Skeletal muscle tissue (tissue), 4 donors: Measurements from ENCODE around the gene BAIAP2L1. TPM values are rescaled to one million over a fixed set of nuclear protein-coding genes. Genes with fewer than 3 reads are reported as not detected.

ENCODE experiments used
- H3K27ac ChIP-seq: one replicate; pipeline ENCODE4 v1.7.0; 2013; ENCODE audit warnings: mild to moderate bottlenecking, low read depth, low read length, inconsistent platforms
- H3K27me3 ChIP-seq, 3 donors: one replicate each; pipeline ENCODE4 v1.7.0; 2013; ENCODE audit warnings: low read length in 3 of 3; ENCODE audit not compliant: control insufficient read depth in 3 of 3, insufficient read depth in 3 of 3
- H3K36me3 ChIP-seq, 3 donors: one replicate each; pipeline ENCODE4 v1.7.0; 2013; ENCODE audit warnings: low read length in 3 of 3; ENCODE audit not compliant: control insufficient read depth in 3 of 3, insufficient read depth in 3 of 3
- H3K4me1 ChIP-seq, 3 donors: one replicate each; pipeline ENCODE4 v1.7.0; 2013; ENCODE audit warnings: low read length in 3 of 3, mild to moderate bottlenecking in 3 of 3; ENCODE audit not compliant: control insufficient read depth in 3 of 3, insufficient read depth in 3 of 3
- H3K4me3 ChIP-seq, 3 donors: one replicate each; pipeline ENCODE4 v1.7.0; 2013; ENCODE audit warnings: low read length in 3 of 3
- H3K9ac ChIP-seq, 3 donors: one replicate each; pipeline ENCODE4 v1.7.0; 2013; ENCODE audit warnings: low read length in 3 of 3, mild to moderate bottlenecking in 3 of 3, moderate library complexity in 2 of 3, low read depth in 1 of 3
- H3K9me3 ChIP-seq, 3 donors: one replicate each; pipeline ENCODE4 v1.7.0; 2013; ENCODE audit warnings: low read length in 3 of 3; ENCODE audit not compliant: control insufficient read depth in 3 of 3
- total RNA-seq: library from RNA; depleted of rRNA; stranded (reverse); fragments of >200 nt; gene quantifications from one replicate; pipeline ENCODE4 v1.2.3, GENCODE V29; 2014
- donor health status: Osteomylitis.

The BAIAP2L1 gene
- total RNA-seq, 1 donor from 2014 or later: 1.6 TPM

GRCh38 chr7:98399890-98400541 lies 874 bp downstream of the BAIAP2L1 start:
- H3K9ac ChIP-seq: peak overlapping the region in 2 of 3 donors; percentile 30 to 63

GRCh38 chr7:98399462-98399861 lies 1.4 kb downstream of the BAIAP2L1 start:
- peaks cover 4 to 7% (median 6%) of the 10 kb centered on the region in 3 donors for H3K4me1 ChIP-seq
- peak overlapping the region in 2 of 3 donors; percentile 30 to 63 for H3K9ac ChIP-seq
- H3K27me3 ChIP-seq: peaks cover 11% of the 10 kb centered on the region in 3 donors
- no peak overlapping the region for H3K27ac ChIP-seq
- peak overlapping the region in 2 of 3 donors; percentile 14 to 40 for H3K4me3 ChIP-seq
- H3K9me3 ChIP-seq: no peaks in the 10 kb centered on the region
- no peaks in the 10 kb centered on the region for H3K36me3 ChIP-seq

More at GRCh38 chr7:98399890-98400541, 874 bp downstream of the BAIAP2L1 start:
- Histone ChIP-seq H3K4me1 (peaks cover 4 to 7% (median 6%) of the 10 kb centered on the region in 3 donors), H3K36me3 (no peaks in the 10 kb centered on the region), H3K27ac (no peak overlapping the region), H3K9me3 (no peaks in the 10 kb centered on the region), H3K27me3 (peaks cover 11 to 14% (median 11%) of the 10 kb centered on the region in 3 donors), H3K4me3 (peak overlapping the region in 2 of 3 donors; percentile 14 to 40)

GRCh38 chr7:98398567-98399372 lies 2.1 kb downstream of the BAIAP2L1 start:
- peaks cover 11% of the 10 kb centered on the region in 3 donors for H3K27me3 ChIP-seq
- H3K4me3 ChIP-seq: no peak overlapping the region
- peaks cover 4 to 7% (median 6%) of the 10 kb centered on the region in 3 donors for H3K4me1 ChIP-seq
- no peaks in the 10 kb centered on the region for H3K9me3 ChIP-seq
- no peaks in the 10 kb centered on the region for H3K36me3 ChIP-seq
- H3K27ac ChIP-seq: no peak overlapping the region
- H3K9ac ChIP-seq: no peak overlapping the region

GRCh38 chr7:98396768-98397167 lies 4.1 kb downstream of the BAIAP2L1 start:
- H3K9me3 ChIP-seq: no peaks in the 10 kb centered on the region
- H3K27ac ChIP-seq: no peak overlapping the region
- peaks cover 4 to 7% (median 6%) of the 10 kb centered on the region in 3 donors for H3K4me1 ChIP-seq
- no peak overlapping the region for H3K4me3 ChIP-seq
- no peaks in the 10 kb centered on the region for H3K36me3 ChIP-seq
- H3K27me3 ChIP-seq: peaks cover 8 to 11% (median 11%) of the 10 kb centered on the region in 3 donors
- no peak overlapping the region for H3K9ac ChIP-seq

- Histone ChIP-seq H3K4me1 (peaks cover 4 to 7% (median 6%) of the 10 kb centered on the region in 3 donors), H3K27me3 (peaks cover 8 to 11% (median 11%) of the 10 kb centered on the region in 3 donors), H3K36me3 (no peaks in the 10 kb centered on the region), H3K27ac (no peak overlapping the region), H3K9me3 (no peaks in the 10 kb centered on the region), H3K4me3 (no peak overlapping the region), H3K9ac (no peak overlapping the region)
Observed at GRCh38 chr7:98395951-98396350, 4.9 kb downstream of the BAIAP2L1 start.

GRCh38 chr7:98395481-98395880 lies 5.4 kb downstream of the BAIAP2L1 start:
- H3K4me1 ChIP-seq: peaks cover 4 to 6% (median 5%) of the 10 kb centered on the region in 3 donors
- H3K36me3 ChIP-seq: no peaks in the 10 kb centered on the region
- no peak overlapping the region for H3K9ac ChIP-seq
- peaks cover 7 to 11% (median 8%) of the 10 kb centered on the region in 3 donors for H3K27me3 ChIP-seq
- no peak overlapping the region for H3K27ac ChIP-seq
- no peak overlapping the region for H3K4me3 ChIP-seq
- H3K9me3 ChIP-seq: no peaks in the 10 kb centered on the region

- Histone ChIP-seq H3K4me3 (no peak overlapping the region), H3K36me3 (no peaks in the 10 kb centered on the region), H3K9me3 (no peaks in the 10 kb centered on the region), H3K27ac (no peak overlapping the region), H3K4me1 (no peaks in the 10 kb centered on the region), H3K9ac (no peak overlapping the region), H3K27me3 (peaks cover 2 to 7% (median 4%) of the 10 kb centered on the region in 3 donors)
Observed at GRCh38 chr7:98394377-98394836, 6.5 kb downstream of the BAIAP2L1 start.

- Histone ChIP-seq H3K9ac (no peak overlapping the region), H3K4me1 (no peaks in the 10 kb centered on the region), H3K9me3 (no peaks in the 10 kb centered on the region), H3K27me3 (no peaks in the 10 kb centered on the region), H3K36me3 (no peaks in the 10 kb centered on the region), H3K4me3 (no peak overlapping the region), H3K27ac (no peak overlapping the region)
Observed at GRCh38 chr7:98387544-98388226, 13.2 kb downstream of the BAIAP2L1 start.

GRCh38 chr7:98387131-98387530 lies 13.8 kb downstream of the BAIAP2L1 start:
- H3K27ac ChIP-seq: no peak overlapping the region

More at GRCh38 chr7:98387131-98387530, 13.8 kb downstream of the BAIAP2L1 start:
- Histone ChIP-seq H3K27me3 (no peaks in the 10 kb centered on the region), H3K9me3 (no peaks in the 10 kb centered on the region), H3K4me1 (no peaks in the 10 kb centered on the region), H3K36me3 (no peaks in the 10 kb centered on the region), H3K4me3 (no peak overlapping the region), H3K9ac (no peak overlapping the region)
